H1 (cell line): Measurements from ENCODE around the gene ZNF426. TPM values are rescaled to one million over a fixed set of nuclear protein-coding genes. Genes with fewer than 3 reads are reported as not detected.

Source experiments
- CTCF ChIA-PET: fragments of 300-600 bp; sonication (Branson Sonifier 250); formaldehyde crosslinking; loops from one replicate; lab custom pipeline; 2021; ENCODE audit not compliant: partially characterized antibody; lab: Charles Lee
- POLR2A ChIA-PET: fragments of 300-600 bp; sonication (Branson Sonifier 250); formaldehyde crosslinking; loops from one replicate; lab custom pipeline; 2021; ENCODE audit warnings: inconsistent platforms; ENCODE audit not compliant: partially characterized antibody; lab: Charles Lee
- DNase-seq, 2 experiments: peaks; one replicate each; pipeline versions ENCODE4 v3.0.0 to v3.0.0-alpha.2; 2010 to 2022; ENCODE audit warnings: low spot score in 2 of 2, low read depth in 1 of 2, mixed read lengths in 1 of 2
- FAIRE-seq: peaks from 2 replicates; lab custom pipeline; 2011; peaks lifted over from hg19 to GRCh38; lab: Jason Lieb, UNC
- H2AFZ ChIP-seq: 2 replicates; pipeline ENCODE4 v1.8.1; 2012; ENCODE audit warnings: low read length, inconsistent platforms
- H2AK5ac ChIP-seq: 2 replicates; pipeline ENCODE4 v1.6.1; 2013; ENCODE audit warnings: low read depth, low read length
- H2BK120ac ChIP-seq: replicated peaks from 2 replicates; pipeline ENCODE3; 2013; ENCODE audit warnings: low read depth, low read length, inconsistent platforms
- H2BK12ac ChIP-seq: 2 replicates; pipeline ENCODE4 v1.6.1; 2013; ENCODE audit warnings: low read depth, low read length
- H2BK15ac ChIP-seq: 2 replicates; pipeline ENCODE4 v1.6.1; 2013; ENCODE audit warnings: low read length
- H2BK20ac ChIP-seq: 2 replicates; pipeline ENCODE4 v1.6.1; 2013; ENCODE audit warnings: low read length
- H2BK5ac ChIP-seq: 2 replicates; pipeline ENCODE4 v1.6.1; 2013; ENCODE audit warnings: low read depth, low read length
- H3K14ac ChIP-seq: 2 replicates; pipeline ENCODE4 v1.6.1; 2013; ENCODE audit warnings: inconsistent platforms; ENCODE audit not compliant: insufficient read length
- H3K18ac ChIP-seq: 2 replicates; pipeline ENCODE4 v1.6.1; 2013; ENCODE audit warnings: low read length; ENCODE audit errors: extremely low read depth
- H3K23ac ChIP-seq: 2 replicates; pipeline ENCODE4 v1.6.1; 2013; ENCODE audit warnings: inconsistent platforms; ENCODE audit not compliant: insufficient read length
- H3K23me2 ChIP-seq: 2 replicates; pipeline ENCODE4 v1.6.1; 2013; ENCODE audit warnings: low read depth, low read length
- H3K27ac ChIP-seq: 2 replicates; pipeline ENCODE4 v1.6.1; 2011; ENCODE audit warnings: low read depth, low read length, inconsistent platforms
- H3K27me3 ChIP-seq, 4 experiments: replicated peaks in 1 of 4; 1 replicate in 1 of 4; 2 replicates in 3 of 4; pipeline versions ENCODE4 v1.6.1 to v1.8.1; 2011 to 2013; ENCODE audit warnings: low read length in 3 of 4, mild to moderate bottlenecking in 3 of 4, inconsistent platforms in 2 of 4, mixed read lengths in 2 of 4, moderate library complexity in 1 of 4; ENCODE audit not compliant: control insufficient read depth in 3 of 4, insufficient read depth in 3 of 4; ENCODE audit errors: extremely low read depth in 1 of 4
- H3K36me3 ChIP-seq, 4 experiments: 2 replicates each; pipeline versions ENCODE4 v1.6.1 to v1.8.1; 2011 to 2013; ENCODE audit warnings: mild to moderate bottlenecking in 4 of 4, low read length in 3 of 4, moderate library complexity in 2 of 4, control low read depth in 1 of 4, inconsistent platforms in 1 of 4; ENCODE audit not compliant: insufficient read depth in 4 of 4, control insufficient read depth in 2 of 4
- H3K4ac ChIP-seq: replicated peaks from 2 replicates; pipeline ENCODE3; 2013; ENCODE audit warnings: low read length, low read depth, mixed read lengths, inconsistent platforms; ENCODE audit not compliant: insufficient read length
- H3K4me1 ChIP-seq, 4 experiments: replicated peaks in 1 of 4; 1 replicate in 1 of 4; 2 replicates in 3 of 4; pipeline versions ENCODE4 v1.6.1 to v1.8.1; 2011 to 2013; ENCODE audit warnings: low read length in 3 of 4, inconsistent platforms in 2 of 4, mixed read lengths in 1 of 4; ENCODE audit not compliant: insufficient read depth in 4 of 4, control insufficient read depth in 3 of 4
- H3K4me2 ChIP-seq, 2 experiments: 2 replicates each; pipeline versions ENCODE4 v1.6.1 to v1.8.1; 2011 to 2013; ENCODE audit warnings: low read depth in 2 of 2, low read length in 2 of 2, control low read depth in 1 of 2, inconsistent platforms in 1 of 2, mild to moderate bottlenecking in 1 of 2; ENCODE audit not compliant: insufficient read depth in 1 of 2
- H3K4me3 ChIP-seq, 4 experiments: fragments of 200-600, 300-600 bp in 1 of 4; sonication (generic), shearing (Covaris generic), sonication (Bioruptor Twin) in 1 of 4; 2 replicates each; pipeline versions ENCODE4 v1.5.1 to v1.8.1; 2011 to 2016; ENCODE audit warnings: low read length in 4 of 4, low read depth in 3 of 4, control low read depth in 2 of 4, inconsistent platforms in 2 of 4, mild to moderate bottlenecking in 2 of 4, mixed read lengths in 1 of 4, moderate library complexity in 1 of 4; ENCODE audit not compliant: insufficient read depth in 2 of 4; ENCODE audit errors: extremely low read depth in 1 of 4
- H3K56ac ChIP-seq: replicated peaks from 2 replicates; pipeline ENCODE3; 2013; ENCODE audit warnings: low read depth, mild to moderate bottlenecking, mixed read lengths, low read length, inconsistent platforms; ENCODE audit not compliant: insufficient read length
- H3K79me1 ChIP-seq: 2 replicates; pipeline ENCODE4 v1.6.1; 2013; ENCODE audit warnings: low read depth, low read length, control low read depth
- H3K79me2 ChIP-seq, 2 experiments: 2 replicates each; pipeline versions ENCODE4 v1.6.1 to v1.8.1; 2012 to 2013; ENCODE audit warnings: low read length in 2 of 2, mild to moderate bottlenecking in 2 of 2, inconsistent platforms in 1 of 2; ENCODE audit not compliant: insufficient read depth in 2 of 2, control insufficient read depth in 1 of 2
- H3K9ac ChIP-seq, 4 experiments: replicated peaks in 1 of 4; 1 replicate in 1 of 4; 2 replicates in 3 of 4; pipeline versions ENCODE4 v1.6.1 to v1.8.1; 2011 to 2013; ENCODE audit warnings: low read depth in 3 of 4, low read length in 3 of 4, control low read depth in 2 of 4, mild to moderate bottlenecking in 2 of 4, moderate library complexity in 2 of 4, inconsistent platforms in 1 of 4; ENCODE audit errors: extremely low read depth in 1 of 4
- H3K9me3 ChIP-seq, 2 experiments: 2 replicates each; pipeline versions ENCODE4 v1.6.1 to v1.8.1; 2012 to 2013; ENCODE audit warnings: mild to moderate bottlenecking in 2 of 2, moderate library complexity in 2 of 2, control low read depth in 1 of 2, inconsistent platforms in 1 of 2, low read depth in 1 of 2, low read length in 1 of 2, mixed read lengths in 1 of 2; ENCODE audit not compliant: insufficient read depth in 2 of 2
- H4K20me1 ChIP-seq, 2 experiments: replicated peaks in 1 of 2; 2 replicates each; pipeline versions ENCODE3 to v1.8.1; 2011 to 2013; ENCODE audit warnings: inconsistent platforms in 2 of 2, low read length in 2 of 2, mild to moderate bottlenecking in 1 of 2; ENCODE audit not compliant: insufficient read depth in 2 of 2, control insufficient read depth in 1 of 2
- H4K5ac ChIP-seq: 2 replicates; pipeline ENCODE4 v1.6.1; 2013; ENCODE audit warnings: low read length, low read depth, mixed read lengths, inconsistent platforms; ENCODE audit not compliant: insufficient read length
- H4K8ac ChIP-seq: 2 replicates; pipeline ENCODE4 v1.8.0; 2013; ENCODE audit warnings: mild to moderate bottlenecking, moderate library complexity, low read length, inconsistent platforms; ENCODE audit not compliant: insufficient read depth; ENCODE audit errors: extremely low read depth
- H4K91ac ChIP-seq: replicated peaks from 2 replicates; pipeline ENCODE3; 2013; ENCODE audit warnings: low read length, mixed read lengths, inconsistent platforms; ENCODE audit not compliant: insufficient read length
- BACH1 ChIP-seq: IDR thresholded peaks from 2 replicates; pipeline ENCODE4 v1.6.1; 2012; ENCODE audit warnings: low read length, improper control_type of control experiment
- CBX5 ChIP-seq: fragments of 300-800, 300-1000 bp; sonication (generic); IDR thresholded peaks from 2 replicates; pipeline ENCODE4 v1.7.1; 2016; ENCODE audit warnings: antibody characterized with exemption, low read length, low read depth
- CEBPB ChIP-seq: IDR thresholded peaks from 2 replicates; pipeline ENCODE4 v1.6.1; 2012; ENCODE audit warnings: low read depth, low read length
- CTCF ChIP-seq, 3 experiments: IDR thresholded peaks; 1 replicate in 2 of 3; 2 replicates in 1 of 3; pipeline versions ENCODE4 v1.5.1 to v1.6.1; 2011; ENCODE audit warnings: low read length in 3 of 3, mild to moderate bottlenecking in 3 of 3, inconsistent platforms in 2 of 3, low read depth in 1 of 3, moderate library complexity in 1 of 3; ENCODE audit not compliant: insufficient read depth in 1 of 3; ENCODE audit errors: control extremely low read depth in 1 of 3
- GABPA ChIP-seq: IDR thresholded peaks from 2 replicates; pipeline ENCODE4 v1.6.1; 2011; ENCODE audit warnings: mild to moderate bottlenecking, low read length, moderate library complexity, borderline replicate concordance; ENCODE audit not compliant: insufficient read depth
- KDM4A ChIP-seq: IDR thresholded peaks from one replicate; pipeline ENCODE4 v1.7.1; 2012; ENCODE audit warnings: low read depth, mild to moderate bottlenecking, moderate library complexity, low read length, inconsistent platforms; ENCODE audit not compliant: severe bottlenecking
- RAD21 ChIP-seq, 2 experiments: IDR thresholded peaks in 1 of 2; conservative IDR thresholded peaks in 1 of 2; 2 replicates each; pipeline ENCODE4 v1.6.1; 2011; ENCODE audit warnings: low read depth in 2 of 2, low read length in 2 of 2, improper control_type of control experiment in 1 of 2, inconsistent platforms in 1 of 2, mild to moderate bottlenecking in 1 of 2, moderate library complexity in 1 of 2
- RNF2 ChIP-seq: fragments of 200-900, 300-1000 bp; sonication (generic); IDR thresholded peaks from 2 replicates; pipeline ENCODE4 v1.7.1; 2016; ENCODE audit warnings: borderline replicate concordance, low read depth, mild to moderate bottlenecking, antibody characterized with exemption, low read length; ENCODE audit not compliant: poor library complexity, severe bottlenecking; ENCODE audit errors: missing control alignments
- SIN3A ChIP-seq, 2 experiments: IDR thresholded peaks in 1 of 2; conservative IDR thresholded peaks in 1 of 2; 2 replicates each; pipeline ENCODE4 v1.6.1; 2011 to 2012; ENCODE audit warnings: low read length in 2 of 2, improper control_type of control experiment in 1 of 2, low read depth in 1 of 2, mild to moderate bottlenecking in 1 of 2
- WGBS, 2 experiments: shearing (Covaris generic) in 1 of 2; methylation state at CpG; one replicate each; pipeline versions ENCODE4 v1.1.6 to v1.1.7; 2013 to 2015; ENCODE audit warnings: low lambda C conversion rate in 2 of 2, mixed read lengths in 2 of 2, inconsistent platforms in 1 of 2, low coverage in 1 of 2, missing lambda C conversion rate in 1 of 2; ENCODE audit not compliant: insufficient replicate concordance in 2 of 2, insufficient coverage in 1 of 2, insufficient read length in 1 of 2; ENCODE audit errors: extremely low coverage in 1 of 2, missing lambda C conversion rate in 1 of 2; 5-methylcytosine and 5-hydroxymethylcytosine counted together
- polyA plus RNA-seq, 7 experiments: library from polyadenylated mRNA; depleted of rRNA in 3 of 7; stranded (reverse) in 5 of 7; unstranded in 2 of 7; fragments of >200 nt in 5 of 7; fragments of 200-250 nt in 2 of 7; gene quantifications; 1 replicate in 5 of 7; 2 replicates in 1 of 7; 4 replicates in 1 of 7; pipeline versions ENCODE4 v1.2.1 to v1.2.3, GENCODE V29; 2011 to 2013; ENCODE audit warnings: missing spikeins in 2 of 7, mixed read lengths in 2 of 7
- total RNA-seq: library from RNA; stranded (reverse); fragmentation: NEBNext Ultra II Directional; extraction: Animal tissue kit (Norgen Biotek cat#: 25700); gene quantifications from 2 replicates; pipeline ENCODE4 v1.2.1, GENCODE V29; 2021

Gene ZNF426
- total and polyA plus RNA-seq, 2 of the 8 experiments (the other 6 are each of a cell fraction or from before 2014, with no cell fraction given): 3.6 to 27.9 TPM

- Histone ChIP-seq H3K23me2 (peaks cover 5% of the 10 kb centered on the region; the same call in 1 of the 2 replicates), H2AK5ac (no peak overlapping the region), H2BK12ac (no peak overlapping the region), H3K9ac (no peak overlapping the region), H2AFZ (no peak overlapping the region), H2BK20ac (no peak overlapping the region), H3K23ac (no peak overlapping the region), H3K4me2 (no peak overlapping the region), H3K36me3 (peaks cover 0 to 3% (median 0%) of the 10 kb centered on the region in 4 experiments; a peak in 1 of 8 replicates), H3K4me3 (no peak overlapping the region), H3K18ac (no peak overlapping the region), H2BK120ac (no peak overlapping the region), H4K8ac (no peak overlapping the region), H3K14ac (no peak overlapping the region), H3K27ac (no peak overlapping the region), H3K27me3 (no peaks in the 10 kb centered on the region; a peak in 1 of 7 replicates), H3K4me1 (peaks cover under 1 to 8% (median 3%) of the 10 kb centered on the region in 4 experiments; a peak in 5 of 7 replicates), H3K9me3 (no peaks in the 10 kb centered on the region), H2BK5ac (no peak overlapping the region), H4K91ac (no peak overlapping the region), H4K5ac (no peak overlapping the region), H2BK15ac (no peak overlapping the region), H3K79me2 (peaks cover 18 to 26% of the 10 kb centered on the region in 2 experiments), H3K4ac (no peak overlapping the region), H3K79me1 (no peaks in the 10 kb centered on the region; the same call in 1 of the 2 replicates), H3K56ac (no peak overlapping the region), H4K20me1 (peaks cover 1 to 3% of the 10 kb centered on the region in 2 experiments)
- CTCF ChIA-PET: interaction anchor here (0.6 to 4.2 kb wide), 10 partner anchors 12 to 261 kb away, joined by 3 to 35 read pairs (median 3); no protein-coding TSS in a partner anchor
- WGBS, 2 experiments: 24% methylated on average over 7 of the region's 7 CpGs; no CpG with 5 or more reads in 1 of the 2 experiments
- DNase-seq: peak in 1 of 2 experiments; percentile 87
- peak; percentile 74 for FAIRE-seq
- POLR2A ChIA-PET: interaction anchor here (0.6 to 1.5 kb wide), 6 partner anchors 25 to 439 kb away, joined by 3 to 6 read pairs (median 3); no protein-coding TSS in a partner anchor
- TF ChIP-seq SIN3A (conservative IDR thresholded peaks at IDR 0.05 in 1 of 2, IDR thresholded peaks at IDR 0.05 in 1 of 2; ENCODE audit: low read depth in 1 of 2, low read length in 2 of 2) (peak in 1 of 2 experiments; percentile 88; a peak in 2 of 4 replicates), GABPA (no peak), CEBPB (no peak), CTCF (IDR thresholded peaks at IDR 0.05; ENCODE audit: control extremely low read depth in 1 of 3, insufficient read depth in 1 of 3, low read depth in 1 of 3, low read length in 3 of 3) (peak; percentile 55 to 83 (median 67)), BACH1 (no peak), RNF2 (no peak), CBX5 (no peak), RAD21 (IDR thresholded peaks at IDR 0.05 in 1 of 2, conservative IDR thresholded peaks at IDR 0.05 in 1 of 2; ENCODE audit: low read depth in 2 of 2, low read length in 2 of 2) (peak; percentile 80 to 82), KDM4A (no peak)
These were observed 48.3 kb upstream of the ZNF426 start for GRCh38 chr19:9586764-9587163.
